Measurements from ENCODE around the gene SMG6.

SMG6 gene

GRCh38 chr17:2051933-2052559 lies 251.5 kb downstream of the SMG6 start:
- no peak for DNase-seq (ENCODE audit: low spot score)
- TF ChIP-seq CTCF (IDR thresholded peaks at IDR 0.05; ENCODE audit: extremely low read depth, insufficient read depth, missing control alignments): no peak
- in situ Hi-C loops (cut with MboI; ENCODE audit: low pct_unique_long_range_greater_than_20kb, low sequenced_read_pairs, unreplicated experiment): no loop called here

GRCh38 chr17:2051061-2051932 lies 252.3 kb downstream of the SMG6 start:
- DNase-seq (ENCODE audit: low spot score): no peak
- in situ Hi-C loops (cut with MboI; ENCODE audit: low pct_unique_long_range_greater_than_20kb, low sequenced_read_pairs, unreplicated experiment): no loop called here
- no peak for TF ChIP-seq CTCF (IDR thresholded peaks at IDR 0.05; ENCODE audit: extremely low read depth, insufficient read depth, missing control alignments)

- DNase-seq (ENCODE audit: low spot score): peak; percentile 83
- no peak for TF ChIP-seq CTCF (IDR thresholded peaks at IDR 0.05; ENCODE audit: extremely low read depth, insufficient read depth, missing control alignments)
- in situ Hi-C loops (cut with MboI; ENCODE audit: low pct_unique_long_range_greater_than_20kb, low sequenced_read_pairs, unreplicated experiment): no loop called here
Measured at GRCh38 chr17:2050300-2051060, 253.1 kb downstream of the SMG6 start.

GRCh38 chr17:2049333-2050299 lies 254.0 kb downstream of the SMG6 start:
- in situ Hi-C loops (cut with MboI; ENCODE audit: low pct_unique_long_range_greater_than_20kb, low sequenced_read_pairs, unreplicated experiment): loop anchor here (25.0 kb wide), 1 partner anchor 337 kb away; the partner anchor contains the start of genes TLCD2 and WDR81
- peak; percentile 95 for DNase-seq (ENCODE audit: low spot score)
- no peak for TF ChIP-seq CTCF (IDR thresholded peaks at IDR 0.05; ENCODE audit: extremely low read depth, insufficient read depth, missing control alignments)

- in situ Hi-C loops (cut with MboI; ENCODE audit: low pct_unique_long_range_greater_than_20kb, low sequenced_read_pairs, unreplicated experiment): loop anchor here (25.0 kb wide), 1 partner anchor 337 kb away; the partner anchor contains the start of genes TLCD2 and WDR81
- no peak for DNase-seq (ENCODE audit: low spot score)
- TF ChIP-seq CTCF (IDR thresholded peaks at IDR 0.05; ENCODE audit: extremely low read depth, insufficient read depth, missing control alignments): no peak
Measured at GRCh38 chr17:2048805-2049204, 254.8 kb downstream of the SMG6 start.

Measured in GM13977 (cell line).